HK-2 (cell line): ENCODE measurements around the gene ZPBP.

ENCODE experiments used
- DNase-seq: peaks from one replicate; pipeline ENCODE4 v3.0.0-alpha.2; 2018; ENCODE audit not compliant: unreplicated experiment

The ZPBP gene

GRCh38 chr7:50092579-50093491 lies at the start of gene ZPBP:
TSS of gene ZPBP (minus strand) at chr7:50093246. CDS start at chr7:50093194, 52 bp downstream.
- DNase-seq = no peak

GRCh38 chr7:50142425-50143017 lies 49.5 kb upstream of the ZPBP start:
- DNase-seq = no peak

- DNase-seq = no peak
Measured at GRCh38 chr7:50141854-50142253, 48.8 kb upstream of the ZPBP start.

GRCh38 chr7:50141131-50141530 lies 48.1 kb upstream of the ZPBP start:
- DNase-seq = no peak

GRCh38 chr7:50140688-50141087 lies 47.6 kb upstream of the ZPBP start:
- DNase-seq = no peak

GRCh38 chr7:50138101-50138500 lies 45.1 kb upstream of the ZPBP start:
- no peak for DNase-seq

GRCh38 chr7:50125766-50126165 lies 32.7 kb upstream of the ZPBP start:
- DNase-seq = no peak

GRCh38 chr7:50121286-50121685 lies 28.2 kb upstream of the ZPBP start:
- no peak for DNase-seq

GRCh38 chr7:50119815-50120637 lies 27.0 kb upstream of the ZPBP start:
- DNase-seq = no peak

- no peak for DNase-seq
Measured at GRCh38 chr7:50112250-50112649, 19.2 kb upstream of the ZPBP start.

GRCh38 chr7:50101873-50102272 lies 8.8 kb upstream of the ZPBP start:
- no peak for DNase-seq

GRCh38 chr7:50095634-50096033 lies 2.6 kb upstream of the ZPBP start:
- no peak for DNase-seq

GRCh38 chr7:50088463-50089129 lies 4.5 kb downstream of the ZPBP start:
- DNase-seq = no peak

GRCh38 chr7:50085344-50085743 lies 7.7 kb downstream of the ZPBP start:
- no peak for DNase-seq

- no peak for DNase-seq
Measured at GRCh38 chr7:50073093-50073492, 20.0 kb downstream of the ZPBP start.

- DNase-seq = no peak
Measured at GRCh38 chr7:50069613-50070012, 23.4 kb downstream of the ZPBP start.

- no peak for DNase-seq
Measured at GRCh38 chr7:50068850-50069551, 24.0 kb downstream of the ZPBP start.

- no peak for DNase-seq
Measured at GRCh38 chr7:50068026-50068425, 25.0 kb downstream of the ZPBP start.

- DNase-seq = no peak
Measured at GRCh38 chr7:50062951-50063350, 30.1 kb downstream of the ZPBP start.

- DNase-seq = no peak
Measured at GRCh38 chr7:50056131-50056530, 36.9 kb downstream of the ZPBP start.

- DNase-seq = no peak
Measured at GRCh38 chr7:50047716-50048115, 45.3 kb downstream of the ZPBP start.
